Spinal cord (tissue), 10 donors: ENCODE data around the gene RASGEF1B. TPM values are rescaled to one million over a fixed set of nuclear protein-coding genes. Genes with fewer than 3 reads are reported as not detected.

Experiments
- DNase-seq, 6 donors: peaks; one replicate each; pipeline versions ENCODE4 v3.0.0 to v3.0.0-alpha.2; 2013 to 2015; ENCODE audit warnings: low spot score in 6 of 6, low read depth in 4 of 6
- H3K27ac ChIP-seq: one replicate; pipeline ENCODE4 v1.5.1; 2013; ENCODE audit warnings: low read depth, low read length, control low read depth
- H3K27me3 ChIP-seq: one replicate; pipeline ENCODE4 v1.6.1; 2013; ENCODE audit warnings: low read length; ENCODE audit not compliant: control insufficient read depth, insufficient read depth
- H3K36me3 ChIP-seq: one replicate; pipeline ENCODE4 v1.6.1; 2013; ENCODE audit warnings: low read length; ENCODE audit not compliant: control insufficient read depth, insufficient read depth
- H3K4me1 ChIP-seq: one replicate; pipeline ENCODE4 v1.6.1; 2013; ENCODE audit warnings: low read length; ENCODE audit not compliant: control insufficient read depth, insufficient read depth
- H3K4me3 ChIP-seq: one replicate; pipeline ENCODE4 v1.5.1; 2013; ENCODE audit warnings: low read depth, low read length, control low read depth
- H3K9me3 ChIP-seq: one replicate; pipeline ENCODE4 v1.6.1; 2013; ENCODE audit warnings: low read length; ENCODE audit not compliant: control insufficient read depth, insufficient read depth
- WGBS: methylation state at CpG from one replicate; pipeline ENCODE4 v1.1.5; 2013; ENCODE audit warnings: missing lambda C conversion rate; ENCODE audit not compliant: insufficient coverage; 5-methylcytosine and 5-hydroxymethylcytosine counted together
- polyA plus RNA-seq, 2 donors: library from polyadenylated mRNA; unstranded; fragments of 120-200 nt; gene quantifications; one replicate each; pipeline ENCODE4 v1.2.1, GENCODE V29; 2013; ENCODE audit not compliant: insufficient read length in 2 of 2
- total RNA-seq, 2 donors: library from RNA; depleted of rRNA in 1 of 2; stranded (reverse); fragments of 120-200 nt in 1 of 2; fragments of >200 nt in 1 of 2; gene quantifications; one replicate each; pipeline versions ENCODE4 v1.2.3 to v1.2.4, GENCODE V29; 2013 to 2014
- donor health status: healthy.

Gene RASGEF1B
- total and polyA plus RNA-seq, 4 donors = 30.5 to 78.6 (median 43.5) TPM

DNA sequence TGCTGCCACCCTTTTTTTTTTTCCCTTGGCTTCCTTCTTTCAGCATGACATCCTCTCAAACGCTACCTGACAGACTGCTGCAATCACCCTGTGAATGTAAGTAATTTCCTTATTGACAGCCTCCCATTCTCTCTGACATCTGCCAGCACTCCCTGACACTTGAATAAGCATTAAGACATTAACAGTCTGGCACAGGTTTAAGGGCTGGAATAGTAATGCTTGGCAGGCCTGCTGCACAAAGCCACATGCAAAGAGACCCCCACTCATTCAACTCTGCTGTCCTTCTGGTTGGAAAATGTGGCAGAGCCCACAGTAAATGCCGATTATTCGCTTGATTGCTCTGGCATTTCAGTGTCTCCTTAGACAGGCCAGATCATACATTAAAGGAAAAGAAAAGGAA lies 28.1 kb upstream of the RASGEF1B start:
- H3K36me3 ChIP-seq = no peaks in the 10 kb centered on the region
- H3K9me3 ChIP-seq = no peaks in the 10 kb centered on the region
- WGBS = 17% methylated on average over 2 of the region's 3 CpGs
- H3K27me3 ChIP-seq = no peaks in the 10 kb centered on the region
- H3K27ac ChIP-seq = no peak overlapping the region
- peaks cover 4% of the 10 kb centered on the region for H3K4me1 ChIP-seq
- no peak overlapping the region for H3K4me3 ChIP-seq
- DNase-seq = peak in 4 of 6 donors; percentile 35 to 94 (median 72)

GRCh38 chr4:81498551-81499099 lies 26.9 kb upstream of the RASGEF1B start:
- WGBS = no CpG with 5 or more reads among the region's 1 CpG

DNA sequence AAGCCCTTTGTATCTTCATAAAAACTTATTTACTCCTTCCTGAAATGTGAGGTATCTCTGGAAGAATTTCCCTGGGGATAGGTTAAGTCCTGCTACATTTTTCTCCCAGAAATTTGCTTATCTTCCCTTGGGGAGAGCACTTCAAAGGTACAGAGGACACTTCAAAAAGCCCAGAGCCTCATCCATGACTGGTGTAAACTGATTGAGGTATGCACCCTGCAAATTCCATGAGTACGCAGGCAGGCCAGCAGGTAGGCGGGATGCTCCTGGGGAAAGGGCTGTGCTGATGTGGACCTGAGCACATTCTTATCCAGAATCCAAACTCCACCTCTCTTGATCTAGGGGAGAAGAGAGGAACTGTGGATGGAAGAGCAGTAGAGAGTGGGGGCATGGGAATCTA lies 26.3 kb upstream of the RASGEF1B start:
- DNase-seq = no peak
- Histone ChIP-seq H3K36me3 (no peaks in the 10 kb centered on the region), H3K4me3 (no peak overlapping the region), H3K27me3 (no peaks in the 10 kb centered on the region), H3K9me3 (no peaks in the 10 kb centered on the region), H3K27ac (no peak overlapping the region), H3K4me1 (peaks cover 4% of the 10 kb centered on the region)
- no CpG with 5 or more reads among the region's 2 CpGs for WGBS

More at GRCh38 chr4:81498551-81499099, 26.9 kb upstream of the RASGEF1B start:
- Histone ChIP-seq H3K27me3 (no peaks in the 10 kb centered on the region), H3K36me3 (no peaks in the 10 kb centered on the region), H3K4me1 (peaks cover 4% of the 10 kb centered on the region), H3K4me3 (no peak overlapping the region), H3K27ac (no peak overlapping the region), H3K9me3 (no peaks in the 10 kb centered on the region)
- DNase-seq = no peak

DNA sequence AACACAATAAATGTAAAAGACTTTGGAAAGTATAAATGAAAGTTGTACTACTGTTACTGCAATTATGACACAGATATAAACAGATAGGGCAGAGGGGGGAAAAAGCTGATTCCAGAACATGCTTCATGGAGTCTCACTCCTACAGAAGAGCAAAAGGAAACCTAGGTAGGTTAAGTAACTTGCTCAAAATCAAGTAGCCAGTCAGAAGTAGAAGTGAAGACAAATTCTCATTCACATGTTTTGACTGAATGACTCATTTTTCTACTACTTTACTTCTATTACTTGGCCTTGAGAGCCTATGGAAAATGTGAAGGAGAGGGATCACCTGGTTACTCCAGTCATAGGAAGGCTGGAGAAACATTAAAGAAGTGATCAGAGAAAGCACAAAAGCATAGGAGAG lies 23.6 kb upstream of the RASGEF1B start:
- H3K4me1 ChIP-seq = peaks cover 2% of the 10 kb centered on the region
- H3K36me3 ChIP-seq = no peaks in the 10 kb centered on the region
- DNase-seq = no peak
- no peak overlapping the region for H3K27ac ChIP-seq
- peaks cover 3% of the 10 kb centered on the region for H3K9me3 ChIP-seq
- no peak overlapping the region for H3K4me3 ChIP-seq
- H3K27me3 ChIP-seq = no peaks in the 10 kb centered on the region

DNA sequence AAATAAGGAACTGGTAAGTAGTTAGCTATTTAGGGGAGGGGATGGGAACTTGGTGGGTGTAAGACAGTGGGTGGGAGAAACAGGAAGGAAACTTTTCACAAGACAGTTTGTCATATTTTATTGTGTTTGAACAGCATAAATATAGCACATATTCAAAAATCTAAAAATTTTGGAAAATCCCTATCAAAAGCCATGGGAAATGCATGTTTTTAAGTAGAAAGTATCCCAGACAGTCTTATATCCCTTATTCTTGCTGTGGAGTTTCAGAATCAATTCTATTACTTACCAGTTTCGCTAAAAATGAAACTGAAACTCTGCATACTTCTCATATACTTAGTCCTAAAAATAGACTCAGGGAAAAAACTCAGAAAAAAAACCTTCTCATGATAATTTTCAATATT lies 22.3 kb upstream of the RASGEF1B start:
- H3K4me1 ChIP-seq = no peaks in the 10 kb centered on the region
- no peak overlapping the region for H3K4me3 ChIP-seq
- no CpG with 5 or more reads among the region's 1 CpG for WGBS
- DNase-seq = no peak
- no peaks in the 10 kb centered on the region for H3K36me3 ChIP-seq
- no peak overlapping the region for H3K27ac ChIP-seq
- H3K9me3 ChIP-seq = peaks cover 3% of the 10 kb centered on the region
- no peaks in the 10 kb centered on the region for H3K27me3 ChIP-seq

GRCh38 chr4:81492606-81493230 lies 21.0 kb upstream of the RASGEF1B start:
- no CpG with 5 or more reads among the region's 1 CpG for WGBS
- H3K4me3 ChIP-seq = no peak overlapping the region
- H3K9me3 ChIP-seq = peaks cover 3% of the 10 kb centered on the region
- H3K4me1 ChIP-seq = no peaks in the 10 kb centered on the region
- H3K27ac ChIP-seq = no peak overlapping the region
- no peaks in the 10 kb centered on the region for H3K36me3 ChIP-seq
- H3K27me3 ChIP-seq = no peaks in the 10 kb centered on the region
- DNase-seq = no peak

- no peak for DNase-seq
- no CpG with 5 or more reads among the region's 1 CpG for WGBS
- Histone ChIP-seq H3K27me3 (no peaks in the 10 kb centered on the region), H3K4me1 (no peaks in the 10 kb centered on the region), H3K36me3 (no peaks in the 10 kb centered on the region), H3K27ac (no peak overlapping the region), H3K9me3 (peaks cover 3% of the 10 kb centered on the region), H3K4me3 (no peak overlapping the region)
Observed at GRCh38 chr4:81491943-81492342, 20.2 kb upstream of the RASGEF1B start.

DNA sequence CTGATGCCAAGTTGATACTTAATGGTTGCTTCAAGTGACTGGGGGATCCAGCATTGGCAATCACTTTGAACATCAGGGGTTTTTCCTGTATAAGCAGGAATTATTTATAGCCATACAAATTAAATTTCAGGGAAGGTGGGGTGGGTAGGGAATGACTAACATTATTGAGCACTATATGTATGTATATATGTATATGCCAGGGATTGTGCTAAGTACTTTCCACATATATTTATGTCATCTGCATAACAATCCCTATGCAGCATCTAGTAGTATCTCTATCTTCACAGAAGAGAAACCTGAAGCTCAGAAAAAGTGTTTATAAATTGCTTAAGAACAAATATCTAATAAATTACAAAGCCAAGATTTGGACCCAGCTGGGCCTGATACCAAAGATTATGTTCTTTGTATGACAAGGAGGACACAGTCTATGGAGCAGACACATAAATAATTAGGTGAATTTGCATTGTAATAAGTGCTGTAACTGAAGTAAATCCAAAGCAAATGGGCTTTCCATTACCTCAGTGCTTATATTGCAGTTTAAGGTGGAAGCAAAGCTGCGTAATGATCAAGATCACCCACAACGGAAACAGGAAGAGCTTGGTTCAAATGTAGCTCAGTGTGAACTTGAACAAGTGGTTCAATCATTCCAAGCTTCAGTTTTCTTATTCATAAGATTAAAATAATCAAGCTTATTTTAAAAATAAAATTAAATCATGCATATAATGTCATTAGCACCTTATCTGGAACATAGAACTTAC lies 18.9 kb upstream of the RASGEF1B start:
- Histone ChIP-seq H3K9me3 (peaks cover 3% of the 10 kb centered on the region), H3K4me1 (no peaks in the 10 kb centered on the region), H3K36me3 (no peaks in the 10 kb centered on the region), H3K27ac (no peak overlapping the region), H3K4me3 (no peak overlapping the region), H3K27me3 (no peaks in the 10 kb centered on the region)
- DNase-seq = no peak
- no CpG with 5 or more reads among the region's 2 CpGs for WGBS

GRCh38 chr4:81486502-81486901 lies 14.8 kb upstream of the RASGEF1B start:
- 70% methylated on average over 1 of the region's 1 CpG for WGBS
- DNase-seq = no peak
- H3K9me3 ChIP-seq = no peaks in the 10 kb centered on the region

More at GRCh38 chr4:81486502-81486901, 14.8 kb upstream of the RASGEF1B start:
- H3K27ac ChIP-seq = no peak overlapping the region
- H3K4me1 ChIP-seq = no peaks in the 10 kb centered on the region
- no peaks in the 10 kb centered on the region for H3K27me3 ChIP-seq
- no peaks in the 10 kb centered on the region for H3K36me3 ChIP-seq
- no peak overlapping the region for H3K4me3 ChIP-seq
